Activated CD8-positive, alpha-beta memory T cell treated with anti-CD3 and anti-CD28 coated beads for 4 hours (primary cell): ENCODE measurements around the gene SGCG.

Experiments used
- DNase-seq, 2 donors: peaks; one replicate each; pipeline ENCODE4 v3.0.0-alpha.2; 2020; ENCODE audit warnings: low read depth in 2 of 2

SGCG gene

DNA sequence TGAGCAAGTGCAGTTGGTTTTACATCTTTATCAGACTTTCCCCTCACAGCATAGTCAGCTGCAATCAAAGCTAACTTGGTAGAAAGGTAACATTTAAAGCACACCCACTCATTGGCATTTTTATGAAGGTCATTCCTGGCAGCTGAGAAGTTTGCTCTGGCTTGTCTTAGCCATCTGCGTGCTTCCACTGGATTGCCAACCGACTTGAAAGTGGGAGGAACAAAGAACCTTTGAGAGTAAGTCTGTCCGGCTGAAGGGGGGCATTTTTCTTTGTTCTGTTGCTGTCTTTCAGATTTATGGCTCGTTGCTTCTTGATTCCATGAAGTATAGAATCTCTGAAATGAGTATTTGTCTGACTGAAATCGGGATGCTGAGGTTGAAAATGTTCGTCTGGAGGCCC is 149.6 kb downstream of the SGCG start:
- no peak for DNase-seq

DNA sequence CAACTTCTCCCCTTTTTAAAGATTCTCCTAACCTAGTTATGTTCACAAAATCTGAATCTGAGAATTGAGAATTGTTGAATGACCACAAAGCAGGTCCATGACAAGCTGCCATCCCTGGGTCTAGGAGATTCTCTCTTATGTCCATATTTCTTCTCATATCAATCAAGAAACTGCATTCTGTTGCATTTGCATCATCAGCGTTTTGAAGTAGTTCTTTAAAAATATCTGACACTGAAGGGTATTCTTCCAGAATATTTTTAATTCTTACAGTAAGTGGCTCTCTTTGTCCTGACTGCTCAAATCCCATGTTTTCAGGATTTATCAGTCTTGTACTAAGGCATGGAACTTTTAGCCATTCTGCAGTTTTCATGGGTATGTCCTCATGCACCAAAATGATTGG is 158.4 kb downstream of the SGCG start:
- no peak for DNase-seq

DNA sequence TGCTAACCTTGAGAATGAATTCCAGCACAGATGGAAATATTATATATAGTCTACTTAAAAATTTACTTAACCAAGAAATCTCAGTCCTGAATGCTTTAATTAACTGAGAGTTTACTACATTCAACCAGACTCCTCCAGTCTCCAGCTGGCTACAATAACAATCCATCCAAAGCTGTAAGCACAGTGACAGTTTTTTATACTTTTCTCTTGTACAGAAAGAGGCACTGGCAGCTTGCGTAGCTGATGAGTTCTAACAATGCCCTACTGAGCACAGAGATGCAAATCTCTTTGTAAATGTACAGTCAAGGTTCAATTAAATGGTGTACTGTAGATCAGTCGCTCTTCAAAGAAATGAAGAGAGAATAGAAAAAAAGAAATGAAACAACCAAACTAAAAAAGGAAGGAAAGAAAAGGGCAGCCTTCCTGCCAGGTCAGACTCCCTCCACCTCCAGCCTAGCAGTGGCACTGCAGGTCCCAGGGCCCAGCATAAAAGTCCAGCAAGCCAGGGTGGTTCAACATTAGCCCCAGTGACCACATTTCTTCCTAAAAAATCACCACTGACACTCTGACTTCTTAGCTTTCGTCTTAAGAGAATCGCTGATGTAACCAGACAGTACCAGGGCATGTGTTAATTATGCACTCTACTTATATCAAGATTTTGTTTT is 164.3 kb downstream of the SGCG start:
- no peak for DNase-seq

DNA sequence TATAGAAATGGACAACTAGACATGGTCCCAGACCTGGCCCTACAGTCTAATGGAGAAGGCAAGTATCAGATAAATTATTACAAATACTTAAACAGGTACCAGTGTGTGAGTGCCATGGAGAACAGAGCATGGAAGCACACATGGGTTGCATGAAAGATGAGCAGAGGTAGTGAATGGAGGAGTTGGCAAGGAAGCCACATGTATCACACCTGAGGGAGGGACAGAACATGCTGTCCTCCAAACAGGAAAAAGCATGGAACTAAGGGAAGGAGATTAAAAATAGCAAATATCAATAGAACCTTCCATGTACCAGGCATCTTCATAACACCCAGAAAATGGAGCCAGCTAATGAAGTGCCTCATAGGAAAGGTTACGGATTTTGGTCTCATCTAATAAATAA is 166.8 kb downstream of the SGCG start:
- no peak for DNase-seq

DNA sequence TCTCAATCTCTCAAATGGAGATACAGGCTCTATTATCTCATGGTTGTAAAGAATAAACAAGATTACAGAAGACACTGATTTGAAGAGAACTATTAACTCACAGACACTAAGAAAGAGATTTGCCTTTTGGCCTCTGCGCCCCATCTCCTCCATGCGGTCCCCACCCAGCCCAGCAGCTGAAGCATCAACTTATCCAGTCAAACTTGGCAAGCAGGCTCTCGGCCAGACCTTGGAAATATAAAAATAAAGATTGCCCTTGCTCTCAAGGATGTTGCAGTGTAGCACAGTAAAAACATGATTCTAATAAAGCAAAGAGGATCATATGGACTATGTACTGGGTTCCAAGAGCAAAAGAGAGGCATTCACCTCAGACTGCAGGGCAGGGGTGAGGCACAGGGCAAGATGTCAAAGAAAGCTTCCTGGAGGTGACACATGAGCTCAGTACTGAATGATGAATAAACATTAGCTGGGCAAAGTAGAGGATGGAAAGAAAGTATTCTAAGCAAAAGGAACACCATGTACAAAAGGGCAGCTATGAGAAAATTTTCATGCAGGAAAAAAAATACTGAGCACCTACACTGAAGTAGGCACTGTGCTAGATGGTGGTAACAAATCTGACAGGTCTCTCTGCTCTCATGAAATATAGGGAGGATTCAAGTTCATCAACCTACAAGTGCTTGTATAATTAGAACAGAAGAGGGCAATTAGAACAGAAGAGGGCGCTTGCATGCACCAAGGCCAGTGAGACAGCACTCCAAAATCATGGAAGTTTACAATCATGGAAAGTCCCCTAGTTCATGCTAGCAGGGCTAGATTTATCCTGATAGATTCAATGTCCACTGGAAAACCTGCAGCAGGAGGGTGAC is 167.7 kb downstream of the SGCG start:
- DNase-seq = no peak

DNA sequence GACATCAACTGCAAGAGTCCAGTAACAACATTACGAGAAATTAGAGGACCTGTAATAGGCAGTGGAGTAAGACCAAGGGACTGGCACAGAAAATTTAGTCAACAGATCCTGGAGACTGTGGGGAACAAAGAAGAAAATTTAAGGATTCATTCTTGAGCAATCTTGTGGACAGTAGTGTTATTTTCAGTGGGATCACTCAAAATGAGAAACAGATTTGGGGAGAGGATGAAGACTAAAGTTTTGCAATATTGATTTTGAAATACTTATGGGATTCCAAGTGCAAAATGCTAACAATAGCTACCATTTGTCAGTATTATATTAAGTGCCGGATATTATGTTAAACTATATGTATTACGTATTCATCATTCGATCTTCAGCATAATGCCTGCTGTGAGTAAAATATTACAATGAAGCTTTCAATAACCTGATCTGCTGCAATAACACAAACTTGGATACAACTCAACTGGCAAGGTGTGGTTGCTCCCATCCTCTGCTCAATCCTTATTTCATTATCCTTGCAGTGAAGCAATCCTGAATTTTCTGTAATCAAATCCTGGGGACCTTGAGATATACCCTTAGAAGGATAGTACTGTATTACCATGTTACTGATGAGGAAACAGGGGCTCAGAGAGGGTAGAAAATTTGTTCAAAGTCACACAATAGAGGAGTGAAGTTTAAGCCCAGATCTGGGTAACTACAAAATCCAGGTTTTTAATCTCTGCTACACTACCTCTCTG is 168.6 kb downstream of the SGCG start:
- DNase-seq = no peak

DNA sequence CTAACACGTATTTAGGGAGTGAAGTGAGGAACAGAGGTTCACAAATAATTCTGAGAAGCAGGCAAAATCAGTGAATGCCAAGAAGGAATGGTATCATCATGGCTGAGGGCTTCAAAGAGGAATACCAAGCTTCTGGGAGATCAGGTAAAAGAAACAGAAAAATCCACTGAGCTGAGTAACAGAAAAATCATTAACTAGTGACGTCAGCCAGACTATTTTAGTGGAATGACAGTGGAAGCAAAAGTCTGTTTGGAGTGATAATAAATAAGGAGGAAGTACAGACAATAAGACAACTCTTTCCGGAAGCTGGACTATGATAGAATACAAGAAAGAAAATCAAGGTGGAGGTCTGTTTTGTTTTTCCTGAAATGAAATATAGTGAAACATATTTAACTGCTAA is 169.2 kb downstream of the SGCG start:
- DNase-seq = no peak

DNA sequence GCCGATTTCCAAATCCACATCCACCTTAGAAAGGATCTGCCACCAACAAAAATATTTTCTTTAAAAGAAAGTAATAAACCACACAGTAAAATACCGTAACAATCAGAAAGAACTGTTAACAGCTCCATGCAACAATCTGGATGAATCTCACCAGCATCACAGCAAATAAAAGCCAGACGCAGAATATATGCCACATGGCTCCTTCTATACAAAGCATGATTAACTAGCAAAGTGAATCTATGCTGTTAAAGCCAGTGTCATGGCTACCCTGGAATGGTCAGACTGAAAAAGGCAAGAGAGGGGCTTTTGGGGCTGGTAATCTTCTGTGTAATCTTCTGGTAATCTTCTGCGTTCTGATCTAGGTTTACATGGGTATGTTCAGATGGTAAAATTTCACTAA is 171.4 kb downstream of the SGCG start:
- DNase-seq = no peak

DNA sequence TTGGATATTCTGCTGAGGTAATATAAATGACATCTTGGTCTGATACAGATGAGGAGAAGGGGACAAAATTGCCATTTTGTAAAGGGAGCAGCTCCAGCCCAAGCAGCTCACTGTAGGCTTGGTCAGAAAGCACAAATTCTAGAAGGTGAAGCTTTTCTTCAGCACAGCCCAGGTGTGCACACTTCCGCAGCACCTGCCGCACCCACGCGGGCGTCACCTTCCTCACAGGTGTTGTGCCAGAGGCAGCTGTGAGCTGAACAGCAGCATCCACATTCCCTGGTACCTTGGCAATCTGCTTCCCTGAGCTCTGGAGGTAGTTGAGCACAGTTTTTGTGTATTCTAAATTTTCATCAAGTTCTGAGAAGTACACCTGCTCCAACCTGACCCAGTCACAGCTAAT is 173.7 kb downstream of the SGCG start:
- DNase-seq = no peak

DNA sequence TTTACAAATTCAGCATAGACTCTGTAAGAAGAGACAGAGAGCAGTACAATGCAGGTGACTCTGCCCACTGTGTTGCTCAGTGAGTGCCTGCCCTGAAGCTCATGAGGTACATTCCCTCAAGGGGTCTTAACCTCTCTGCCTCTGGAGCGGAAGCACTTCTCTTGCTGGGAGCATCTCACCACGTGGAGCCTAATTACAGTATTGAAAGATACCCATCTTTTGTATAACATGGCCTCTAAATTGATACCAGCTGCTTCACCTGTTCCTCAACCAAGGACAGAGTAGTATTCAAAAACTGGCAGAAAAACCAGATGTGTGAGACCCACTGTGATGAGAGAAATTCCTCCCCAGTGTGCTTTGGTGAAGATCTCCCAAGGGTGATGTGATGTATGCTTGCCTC is 175.6 kb downstream of the SGCG start:
- DNase-seq = no peak

DNA sequence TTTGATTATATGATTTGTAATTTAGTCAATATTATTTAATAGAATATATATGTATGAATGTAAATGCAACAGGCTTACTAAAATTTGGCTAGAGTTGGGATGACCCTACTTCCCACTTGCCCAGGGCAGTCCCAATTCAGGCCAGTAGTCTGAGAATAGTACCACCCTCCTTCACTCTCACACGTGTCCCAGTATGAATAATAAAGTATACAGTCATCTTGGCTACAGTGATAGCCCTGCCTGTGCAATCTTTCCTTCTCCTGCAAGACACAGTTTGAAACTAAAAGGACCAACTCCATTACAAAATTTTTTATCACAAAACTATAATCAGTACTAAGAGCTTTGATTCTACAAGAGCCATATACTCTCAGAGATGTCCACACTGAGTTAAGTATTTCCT is 176.6 kb downstream of the SGCG start:
- DNase-seq = no peak

DNA sequence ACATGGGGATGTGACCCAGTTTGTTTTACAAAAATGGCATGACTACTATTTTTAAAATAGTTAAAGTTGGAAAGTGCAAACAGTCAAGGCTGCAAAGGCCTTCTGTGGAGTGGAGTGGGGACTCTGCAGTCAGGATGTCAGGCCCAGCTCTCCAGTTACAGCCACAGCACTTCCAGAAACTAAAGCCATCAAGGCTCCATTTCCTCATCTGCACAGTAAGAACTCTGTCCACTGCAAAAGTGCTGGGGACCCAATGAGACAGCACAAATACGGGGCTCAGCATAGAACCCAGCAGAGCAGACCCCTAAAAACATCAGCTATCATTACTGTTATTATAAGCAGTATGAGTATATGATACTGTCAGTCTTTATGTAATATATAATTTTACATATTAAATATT is 179.1 kb downstream of the SGCG start:
- no peak for DNase-seq

DNA sequence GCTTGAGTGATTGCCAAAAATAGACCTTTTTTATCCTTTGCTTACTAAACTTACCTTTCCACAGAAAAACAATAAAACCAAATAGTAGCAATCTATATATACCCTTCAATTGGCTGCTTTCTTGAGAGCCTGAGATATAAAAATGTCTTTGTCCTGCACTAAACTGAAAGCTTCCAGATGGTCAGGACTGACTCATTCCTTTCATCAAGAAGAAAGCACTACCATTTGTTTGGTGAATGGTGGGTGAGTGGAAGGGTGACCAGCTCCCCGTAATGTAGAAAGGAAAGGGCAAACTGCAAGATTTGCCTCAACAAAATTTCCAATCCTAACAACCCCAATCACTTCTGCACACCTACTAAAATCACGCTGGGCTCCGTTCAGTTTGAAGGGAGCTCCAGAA is 184.9 kb downstream of the SGCG start:
- DNase-seq = no peak

DNA sequence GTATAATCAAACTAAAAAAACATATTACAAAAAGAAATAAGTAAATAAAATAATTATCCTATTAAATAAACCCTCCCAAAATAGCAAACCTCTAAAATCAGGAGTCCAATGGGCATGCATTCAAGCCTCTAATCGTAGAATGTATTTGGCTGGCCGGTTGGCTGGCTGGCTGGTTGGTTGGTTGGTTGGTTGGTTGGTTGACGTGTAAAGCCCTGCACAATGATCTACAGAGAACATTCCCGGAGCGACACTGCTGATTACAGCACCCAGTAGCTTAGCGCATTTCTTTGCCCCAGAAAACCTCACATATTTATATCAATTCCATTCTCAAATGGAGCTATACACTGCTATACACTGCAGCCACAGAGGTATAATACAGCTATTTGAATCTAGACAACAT is 187.1 kb downstream of the SGCG start:
- DNase-seq = no peak

DNA sequence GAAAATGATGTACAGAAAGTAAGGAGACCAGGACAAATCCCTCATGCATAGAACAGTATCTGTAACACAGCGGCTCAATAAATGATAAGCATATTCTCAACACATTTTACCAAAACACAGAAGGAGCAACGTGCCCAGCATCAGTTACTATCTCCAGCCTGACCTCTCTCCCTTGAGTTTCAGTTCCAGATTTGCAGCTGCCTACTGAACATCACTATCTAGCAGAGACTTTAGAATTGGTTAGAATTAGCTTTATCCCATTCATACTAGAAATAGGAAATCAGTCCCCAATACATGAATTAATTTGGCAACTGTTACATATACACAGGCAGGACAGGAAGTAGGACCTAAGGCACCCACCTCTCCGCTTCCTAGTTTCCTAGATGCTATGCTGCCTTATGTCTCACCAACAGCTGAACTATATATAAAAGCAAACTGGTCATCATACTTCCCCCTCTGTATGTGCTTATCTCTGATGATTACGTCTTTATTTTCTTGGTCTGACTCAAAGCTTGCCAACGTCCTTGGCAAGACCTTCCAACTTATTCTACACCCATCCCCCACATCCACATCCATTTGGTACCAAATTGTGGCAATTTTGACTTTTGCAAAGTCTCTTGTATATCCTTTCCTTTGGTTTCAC is 191.6 kb downstream of the SGCG start:
- DNase-seq = no peak
